Gastrocnemius medialis (tissue), 4 donors: ENCODE data around the gene RAB26. TPM values are rescaled to one million over a fixed set of nuclear protein-coding genes. Genes with fewer than 3 reads are reported as not detected.

Experiments
- ATAC-seq, 2 donors: fragments of 150-250 bp; one replicate each; pipeline ENCODE4 v1.9.1; 2016
- DNase-seq, 2 donors: peaks; one replicate each; pipeline ENCODE4 v3.0.0-alpha.2; 2019
- H3K27ac ChIP-seq, 4 donors: fragments of 200-600 bp; sonication (generic); 1 replicate in 1 of 4; 2 replicates in 3 of 4; pipeline ENCODE4 v1.5.1; 2016 to 2018; ENCODE audit warnings: mild to moderate bottlenecking in 2 of 4, moderate library complexity in 1 of 4
- H3K27me3 ChIP-seq, 3 donors: fragments of 200-600 bp; sonication (generic) in 2 of 3; 1 replicate in 1 of 3; 2 replicates in 2 of 3; pipeline versions ENCODE4 v1.5.1 to v1.6.0; 2016 to 2019; ENCODE audit warnings: mild to moderate bottlenecking in 1 of 3, moderate library complexity in 1 of 3
- H3K36me3 ChIP-seq, 2 donors: fragments of 200-600 bp; sonication (generic) in 1 of 2; one replicate each; pipeline ENCODE4 v1.5.1; 2017 to 2018
- H3K4me1 ChIP-seq, 2 donors: fragments of 200-600 bp; sonication (generic) in 1 of 2; one replicate each; pipeline ENCODE4 v1.5.1; 2016 to 2017; ENCODE audit warnings: mild to moderate bottlenecking in 2 of 2
- H3K4me3 ChIP-seq, 4 donors: fragments of 200-600 bp; sonication (generic) in 3 of 4; 1 replicate in 1 of 4; 2 replicates in 3 of 4; pipeline ENCODE4 v1.5.1; 2016 to 2019; ENCODE audit warnings: mild to moderate bottlenecking in 2 of 4
- H3K9me3 ChIP-seq, 3 donors: fragments of 200-600 bp; sonication (generic) in 2 of 3; 1 replicate in 1 of 3; 2 replicates in 2 of 3; pipeline ENCODE4 v1.5.1; 2016 to 2019
- CTCF ChIP-seq, 5 experiments: fragments of 450-650 bp in 3 of 5; fragments of 200-600 bp in 2 of 5; sonication (generic) in 2 of 5; IDR thresholded peaks in 4 of 5; conservative IDR thresholded peaks in 1 of 5; 1 replicate in 4 of 5; 2 replicates in 1 of 5; pipeline ENCODE4 v1.5.1; 2016 to 2019; ENCODE audit warnings: antibody characterized with exemption in 5 of 5, mild to moderate bottlenecking in 3 of 5, moderate library complexity in 3 of 5
- POLR2A ChIP-seq, 2 donors: fragments of 450-650 bp; IDR thresholded peaks; one replicate each; pipeline ENCODE4 v1.6.1; 2017; ENCODE audit warnings: antibody characterized with exemption in 2 of 2, mild to moderate bottlenecking in 2 of 2, moderate library complexity in 2 of 2
- in situ Hi-C, 4 donors: fragments of 200-750 bp; cut with MboI; loops; one replicate each; pipeline versions ENCODE4 v1.15.0 to v1.8.0; 2017; ENCODE audit warnings: low sequenced_read_pairs in 4 of 4
- intact Hi-C: fragments of 100-400 bp; cut with DNase I; formaldehyde crosslinking; loops from one replicate; pipeline ENCODE4 v1.15.1; 2023; ENCODE audit warnings: low total_unique reads
- total RNA-seq, 4 donors: library from RNA; depleted of rRNA; stranded (reverse); fragments of >200 nt; gene quantifications; one replicate each; pipeline versions ENCODE4 v1.1.0 to v1.2.3, GENCODE V29; 2016

The RAB26 gene
- total RNA-seq, 4 donors from 2014 or later: 1.3 to 4.2 TPM; not detected in 2

- no peak for TF ChIP-seq POLR2A (IDR thresholded peaks at IDR 0.05)
- no peak for TF ChIP-seq CTCF (IDR thresholded peaks at IDR 0.05 in 4 of 5, conservative IDR thresholded peaks at IDR 0.05 in 1 of 5)
- intact Hi-C loops (no loop called here), in situ Hi-C loops (no loop called here)
- H3K4me1 ChIP-seq: no peaks in the 10 kb centered on the region
- DNase-seq: no peak
- no peaks in the 10 kb centered on the region for H3K27me3 ChIP-seq
- H3K36me3 ChIP-seq: peaks cover 0 to 31% of the 10 kb centered on the region in 2 donors
- ATAC-seq: no peak
- no peaks in the 10 kb centered on the region for H3K9me3 ChIP-seq
- no peak overlapping the region for H3K27ac ChIP-seq
- no peak overlapping the region for H3K4me3 ChIP-seq
Observed at GRCh38 chr16:2179107-2179501, 30.7 kb downstream of the RAB26 start.

- ATAC-seq (no peak), DNase-seq (no peak)
- Histone ChIP-seq H3K4me3 (no peak overlapping the region), H3K27ac (no peak overlapping the region), H3K36me3 (peaks cover 0 to 26% of the 10 kb centered on the region in 2 donors), H3K9me3 (no peaks in the 10 kb centered on the region), H3K27me3 (no peaks in the 10 kb centered on the region), H3K4me1 (no peaks in the 10 kb centered on the region)
- in situ Hi-C loops (no loop called here), intact Hi-C loops (no loop called here)
- no peak for TF ChIP-seq POLR2A (IDR thresholded peaks at IDR 0.05)
- TF ChIP-seq CTCF (IDR thresholded peaks at IDR 0.05 in 4 of 5, conservative IDR thresholded peaks at IDR 0.05 in 1 of 5): no peak
Observed at GRCh38 chr16:2179576-2179975, 31.2 kb downstream of the RAB26 start.

- intact Hi-C loops (no loop called here), in situ Hi-C loops (no loop called here)
- Histone ChIP-seq H3K27ac (no peak overlapping the region), H3K4me1 (no peaks in the 10 kb centered on the region), H3K4me3 (no peak overlapping the region), H3K27me3 (no peaks in the 10 kb centered on the region), H3K9me3 (no peaks in the 10 kb centered on the region), H3K36me3 (peaks cover 0 to 17% of the 10 kb centered on the region in 2 donors)
- DNase-seq (no peak), ATAC-seq (no peak)
- no peak for TF ChIP-seq CTCF (IDR thresholded peaks at IDR 0.05 in 4 of 5, conservative IDR thresholded peaks at IDR 0.05 in 1 of 5)
- no peak for TF ChIP-seq POLR2A (IDR thresholded peaks at IDR 0.05)
Observed at GRCh38 chr16:2180461-2180860, 32.0 kb downstream of the RAB26 start.

DNA sequence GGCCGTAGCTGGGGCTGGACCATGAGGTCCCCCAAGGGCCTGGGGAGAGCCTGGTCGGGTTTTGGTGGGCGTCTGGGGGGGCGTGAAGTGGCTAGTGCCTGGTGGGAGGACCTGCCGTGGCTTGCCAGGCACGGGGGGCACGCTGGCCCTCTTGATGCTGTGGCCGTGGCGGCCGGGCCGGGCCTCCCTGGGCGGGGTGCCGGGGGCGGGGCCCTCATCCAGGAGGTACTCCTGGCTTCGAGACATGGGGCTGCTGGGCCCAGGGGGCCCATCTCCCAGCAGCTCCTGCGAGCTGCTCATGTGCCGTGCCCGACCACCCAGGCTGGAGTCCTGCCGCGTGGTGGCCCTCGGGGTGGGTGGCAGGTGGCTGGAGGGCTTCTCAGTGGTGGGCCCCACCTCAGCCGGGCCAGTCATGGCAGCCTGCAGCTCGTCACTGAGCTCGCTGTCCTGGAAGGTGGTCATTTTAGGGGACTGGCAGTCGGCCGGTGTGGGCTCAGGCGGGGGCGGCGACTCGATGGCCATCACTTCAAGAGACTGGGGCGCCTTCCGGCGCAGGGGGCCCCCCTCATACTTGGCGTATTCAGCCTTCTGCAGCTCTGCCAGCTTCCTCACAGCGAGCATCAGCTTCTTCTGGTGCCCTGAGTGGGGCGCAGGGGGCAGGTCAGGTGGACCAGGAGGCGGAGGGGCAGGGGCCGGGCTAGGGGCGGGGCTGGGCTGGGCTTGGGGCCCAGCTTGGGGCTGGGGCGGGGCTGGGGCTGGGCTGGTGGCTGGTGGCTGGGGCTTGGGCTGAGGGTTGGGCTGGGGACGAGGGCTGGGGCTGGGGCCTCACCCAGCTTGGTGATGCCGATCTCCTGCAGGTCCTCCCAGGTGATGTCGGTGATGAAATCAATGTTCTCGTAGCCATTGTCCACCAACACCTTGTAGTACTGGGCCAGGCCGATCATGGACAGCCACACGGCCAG, 32.8 kb downstream of the RAB26 start:
- intact Hi-C loops: no loop called here
- TF ChIP-seq POLR2A (IDR thresholded peaks at IDR 0.05): no peak
- no peak for TF ChIP-seq CTCF (IDR thresholded peaks at IDR 0.05 in 4 of 5, conservative IDR thresholded peaks at IDR 0.05 in 1 of 5)

More for the DNA sequence above, 32.8 kb downstream of the RAB26 start:
- H3K4me1 ChIP-seq: no peaks in the 10 kb centered on the region
- no peaks in the 10 kb centered on the region for H3K9me3 ChIP-seq
- no peaks in the 10 kb centered on the region for H3K27me3 ChIP-seq
- in situ Hi-C loops: no loop called here
- DNase-seq (no peak), ATAC-seq (no peak)
- H3K27ac ChIP-seq: no peak overlapping the region
- H3K4me3 ChIP-seq: no peak overlapping the region
- H3K36me3 ChIP-seq: peaks cover 0 to 9% of the 10 kb centered on the region in 2 donors
